Stimulated activated CD4-positive, alpha-beta T cell treated with anti-CD3 and anti-CD28 coated beads, Interleukin-1b, Interleukin-23, amount 100 ng/mL, for 24 hours (primary cell): ENCODE measurements around the gene ZNF462.
"Not testable (repeated sequence)": the region's sequence is repeated elsewhere in the genome, so short reads cannot be mapped to it uniquely, and the experiment has no call there.

Source experiments
- DNase-seq, 4 experiments: peaks; one replicate each; pipeline ENCODE4 v3.0.0-alpha.2; 2020; ENCODE audit warnings: low read depth in 4 of 4, low spot score in 1 of 4

The ZNF462 gene

GRCh38 chr9:106887066-106887465 is 24.1 kb downstream of the ZNF462 start:
- no peak for DNase-seq

- DNase-seq = no peak
These were observed 26.2 kb downstream of the ZNF462 start for GRCh38 chr9:106889061-106889590.

- no peak for DNase-seq
These were observed 27.6 kb downstream of the ZNF462 start for GRCh38 chr9:106890608-106891007.

- no peak for DNase-seq
These were observed 28.3 kb downstream of the ZNF462 start for GRCh38 chr9:106891286-106891685.

- no peak for DNase-seq
These were observed 29.7 kb downstream of the ZNF462 start for GRCh38 chr9:106892632-106893031.

- DNase-seq = no peak
These were observed 30.1 kb downstream of the ZNF462 start for GRCh38 chr9:106893088-106893487.

DNA sequence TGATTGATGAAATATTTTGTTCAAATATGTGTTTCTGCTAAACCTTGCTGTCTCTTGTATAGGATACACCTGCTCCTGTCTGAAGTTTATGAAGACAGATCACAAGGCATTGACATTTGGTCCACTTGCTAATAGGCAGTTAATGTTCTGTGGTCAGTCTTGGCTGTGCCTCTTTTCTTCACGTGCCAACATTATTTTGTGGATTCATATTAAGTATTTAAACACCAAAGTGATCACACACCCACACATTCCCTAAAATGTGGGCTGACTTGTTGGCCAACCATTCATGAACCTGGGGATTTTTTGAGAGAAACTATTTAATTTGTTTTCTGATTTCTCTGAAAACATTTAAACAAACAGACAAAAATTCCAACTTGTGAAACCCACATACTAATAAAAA is 33.7 kb downstream of the ZNF462 start:
- no peak for DNase-seq

GRCh38 chr9:106897236-106897635 is 34.3 kb downstream of the ZNF462 start:
- DNase-seq = no peak

- DNase-seq = no peak
These were observed 34.8 kb downstream of the ZNF462 start for GRCh38 chr9:106897751-106898150.

GRCh38 chr9:106900523-106900922 is 37.6 kb downstream of the ZNF462 start:
- DNase-seq = not testable (repeated sequence)

GRCh38 chr9:106906129-106906528 is 43.2 kb downstream of the ZNF462 start:
- DNase-seq = no peak

- DNase-seq = no peak
These were observed 49.0 kb downstream of the ZNF462 start for GRCh38 chr9:106911951-106912350.

GRCh38 chr9:106913276-106913675 is 50.3 kb downstream of the ZNF462 start:
- no peak for DNase-seq

DNA sequence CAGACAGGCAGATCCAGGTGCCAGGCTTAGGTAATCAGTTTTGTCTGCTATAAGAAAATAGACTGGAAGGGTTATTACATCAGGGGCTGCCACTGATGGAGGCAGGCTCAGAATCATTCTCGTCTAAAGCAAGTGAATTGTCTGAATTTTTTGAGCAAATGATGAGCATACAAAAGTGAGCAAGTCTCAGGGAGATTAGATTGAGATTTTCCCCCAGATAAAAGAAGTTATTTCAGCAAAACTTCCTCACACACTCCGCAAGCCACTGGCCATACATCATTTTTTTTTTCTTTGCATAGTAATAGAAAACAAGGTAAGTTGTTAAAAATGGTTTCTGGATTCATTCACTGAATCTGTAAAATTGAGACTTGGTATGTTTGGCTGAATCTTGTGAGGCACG is 52.9 kb downstream of the ZNF462 start:
- DNase-seq = no peak

DNA sequence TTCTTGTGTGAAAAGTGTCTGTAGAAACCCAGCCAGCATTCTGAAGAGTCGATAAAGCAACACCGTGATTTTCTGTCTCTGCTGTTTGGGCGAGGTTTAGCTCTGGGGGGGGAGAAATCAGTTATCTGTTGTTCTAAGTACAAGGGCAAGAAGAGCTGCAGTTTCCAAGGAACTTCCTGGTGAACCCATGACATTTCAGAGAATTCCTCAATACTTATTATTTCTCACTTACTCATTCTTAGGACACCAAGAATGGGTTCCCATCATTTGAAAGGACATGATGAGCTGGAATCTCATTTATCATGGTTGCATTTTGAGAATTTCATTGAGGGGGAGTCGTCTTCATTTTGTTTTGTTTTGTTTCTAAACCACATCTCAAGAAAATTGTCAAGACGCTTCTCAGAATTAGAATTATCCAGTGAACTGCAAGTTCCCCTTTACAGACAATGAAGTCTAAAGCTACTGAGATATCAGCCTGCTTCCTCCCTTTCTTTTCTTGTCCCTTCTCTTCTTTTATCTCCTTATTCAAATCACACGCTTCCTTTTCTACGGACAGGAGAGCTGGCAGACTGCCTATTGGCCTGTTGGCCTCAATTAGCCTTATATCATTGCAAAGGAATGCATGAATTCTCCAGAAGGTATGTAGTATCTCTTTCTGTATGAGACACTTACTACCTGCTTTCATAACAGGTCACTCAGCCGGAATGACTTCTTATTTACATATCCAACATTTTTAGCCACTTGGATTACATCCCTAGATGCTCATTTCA is 53.7 kb downstream of the ZNF462 start:
- DNase-seq = no peak

DNA sequence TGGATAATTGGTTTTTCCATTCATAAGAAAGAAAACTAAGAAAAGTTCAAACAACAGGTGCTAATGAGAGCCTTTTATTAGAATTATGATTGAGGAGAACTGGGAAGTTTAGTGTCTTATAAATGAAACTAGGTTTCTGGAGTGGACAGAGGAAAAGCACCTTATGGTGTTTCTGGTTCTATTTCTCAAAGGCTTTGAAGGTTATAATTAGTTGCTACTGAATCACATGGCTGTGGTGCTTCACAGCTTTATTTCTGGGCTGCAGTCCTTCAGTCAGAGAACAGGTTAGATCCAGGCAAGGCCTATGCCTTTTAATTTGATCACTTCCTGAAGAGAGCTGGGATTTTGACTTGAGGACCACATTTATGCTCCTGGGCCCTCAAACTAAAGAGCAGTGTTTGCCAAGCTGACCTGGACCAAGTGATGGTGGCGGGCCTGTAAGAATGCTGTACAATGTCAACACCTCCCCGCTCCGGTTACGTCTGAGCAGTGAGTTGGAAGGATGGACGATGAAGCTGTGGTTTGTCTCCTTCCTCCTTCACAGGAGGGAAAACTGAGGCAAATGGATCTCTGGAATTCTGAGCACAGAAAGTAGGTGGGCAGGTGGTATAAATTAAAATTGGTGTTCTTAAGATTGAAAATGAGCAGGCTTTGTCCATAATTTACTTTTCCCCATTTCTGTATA is 56.0 kb downstream of the ZNF462 start:
- no peak for DNase-seq

DNA sequence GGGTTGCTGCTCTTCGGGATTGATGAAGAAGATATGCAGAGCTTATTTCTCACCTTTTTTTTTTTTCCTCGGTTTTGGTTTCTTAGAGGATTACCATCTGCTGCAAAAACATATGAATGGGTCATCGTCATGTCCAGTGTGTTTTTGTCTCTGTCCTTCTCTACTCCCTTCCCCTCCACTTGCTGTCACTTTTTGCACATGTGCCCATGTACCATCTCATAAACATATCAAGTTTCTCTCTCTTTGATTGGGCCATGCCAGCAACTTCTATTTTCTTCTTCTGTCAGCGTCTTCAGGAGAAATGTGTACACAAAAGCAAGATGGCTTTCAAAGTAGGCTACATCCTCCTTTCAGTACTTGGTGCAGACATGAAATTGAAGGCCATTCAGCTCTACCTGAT is 57.1 kb downstream of the ZNF462 start:
- DNase-seq = no peak

- DNase-seq = no peak
These were observed 57.8 kb downstream of the ZNF462 start for GRCh38 chr9:106920701-106921283.

DNA sequence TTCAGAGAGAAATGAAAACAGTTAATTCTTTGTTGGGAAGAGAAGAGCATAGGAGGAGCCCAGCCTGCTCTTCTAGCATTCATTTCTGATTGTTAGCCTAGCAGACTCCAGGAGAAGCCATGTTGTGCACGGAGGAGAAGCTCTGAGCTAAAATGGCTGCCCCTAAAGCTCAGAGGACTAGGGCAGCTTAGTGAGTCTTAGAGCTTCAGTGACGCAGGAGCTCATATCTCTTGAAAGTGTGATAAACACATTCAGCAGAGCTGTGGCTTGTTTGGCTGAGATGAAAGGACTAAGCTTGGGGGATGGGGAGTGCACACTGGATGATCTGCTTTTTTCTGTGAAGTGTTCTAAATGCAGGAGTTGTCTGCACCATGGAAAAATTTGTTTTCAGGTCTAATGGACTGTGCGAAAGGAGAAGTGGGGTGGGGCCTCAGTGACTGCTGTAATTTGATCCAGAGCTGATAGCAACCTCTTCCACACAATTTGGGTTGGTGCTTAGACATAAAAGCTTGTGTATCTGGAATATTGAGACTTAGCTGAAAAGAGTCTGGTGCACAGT is 58.5 kb downstream of the ZNF462 start:
- DNase-seq = no peak

DNA sequence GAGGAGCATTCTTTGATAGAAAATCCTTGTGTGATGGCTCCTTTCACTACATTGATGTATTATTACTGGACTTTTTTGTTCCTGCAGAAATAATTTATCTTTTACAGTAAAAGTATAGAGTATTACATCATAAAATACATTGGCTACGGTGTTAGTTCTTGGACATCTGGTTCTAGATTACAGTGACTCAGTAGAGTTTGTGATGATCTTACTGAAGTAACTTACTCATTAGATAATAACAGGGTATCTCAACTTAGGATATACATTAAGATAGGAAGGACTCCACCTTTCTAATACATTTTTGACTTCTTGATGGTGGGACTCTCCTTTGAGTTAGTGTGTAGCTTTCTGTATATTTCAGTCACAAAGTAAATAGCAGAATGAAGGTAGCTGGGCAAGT is 59.1 kb downstream of the ZNF462 start:
- DNase-seq = no peak

DNA sequence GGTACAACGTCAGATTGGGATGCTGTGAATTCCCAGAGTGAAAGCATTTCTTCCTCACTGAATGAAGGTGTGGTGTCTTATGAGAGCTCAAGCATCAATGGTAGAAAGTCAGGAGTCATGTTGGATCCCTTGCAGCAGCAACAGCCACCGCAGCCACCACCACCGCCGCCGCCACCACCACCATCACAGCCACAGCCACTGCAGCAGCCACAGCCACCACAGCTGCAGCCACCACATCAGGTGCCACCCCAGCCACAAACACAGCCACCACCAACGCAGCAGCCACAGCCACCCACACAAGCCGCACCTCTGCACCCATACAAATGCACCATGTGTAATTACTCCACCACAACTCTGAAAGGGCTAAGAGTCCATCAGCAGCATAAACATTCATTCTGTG is 62.4 kb downstream of the ZNF462 start:
- no peak for DNase-seq

DNA sequence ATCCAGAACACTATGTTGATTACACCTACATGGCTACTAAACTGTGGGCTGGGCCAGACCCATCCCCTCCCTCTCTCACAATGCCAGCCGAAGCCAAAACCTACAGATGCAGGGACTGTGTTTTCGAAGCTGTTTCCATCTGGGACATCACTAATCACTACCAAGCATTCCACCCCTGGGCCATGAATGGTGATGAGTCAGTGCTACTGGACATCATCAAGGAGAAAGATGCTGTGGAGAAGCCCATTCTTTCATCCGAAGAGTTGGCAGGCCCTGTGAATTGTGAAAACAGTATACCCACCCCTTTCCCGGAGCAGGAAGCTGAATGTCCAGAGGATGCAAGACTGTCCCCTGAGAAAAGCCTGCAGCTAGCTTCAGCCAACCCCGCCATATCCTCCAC is 65.0 kb downstream of the ZNF462 start:
- no peak for DNase-seq
